ENCODE data around the gene RIMS4.

- TF ChIP-seq GATA2 (IDR thresholded peaks at IDR 0.05; ENCODE audit: low read depth, low read length), result no peak
- no peak for TF ChIP-seq GATA3 (IDR thresholded peaks at IDR 0.05; ENCODE audit: low read depth, low read length)
These were observed 88.6 kb downstream of the RIMS4 start for GRCh38 chr20:44721785-44722054.

All from SH-SY5Y (cell line).